ENCODE data around the gene CHMP1B.

The CHMP1B gene

GRCh38 chr18:11865071-11865470, 13.9 kb downstream of the CHMP1B start:
- Histone ChIP-seq H3K27me3 (replicated peaks; ENCODE audit: control insufficient read depth, insufficient read depth, low read length, poor library complexity, severe bottlenecking) (no peaks in the 10 kb centered on the region), H3K27ac (ENCODE audit: insufficient read depth, low read length, poor library complexity, severe bottlenecking) (no peak overlapping the region), H3K4me1 (ENCODE audit: control insufficient read depth, insufficient read depth, low read length, poor library complexity, severe bottlenecking) (no peaks in the 10 kb centered on the region), H3K9me3 (ENCODE audit: control insufficient read depth, low read length) (no peaks in the 10 kb centered on the region), H3K36me3 (ENCODE audit: control insufficient read depth, insufficient read depth, low read length) (no peaks in the 10 kb centered on the region), H3K4me3 (ENCODE audit: insufficient read depth, low read depth, low read length, poor library complexity, severe bottlenecking) (no peak overlapping the region)
- DNase-seq: no peak

- no peak overlapping the region for H3K27ac ChIP-seq (ENCODE audit: insufficient read depth, low read length, poor library complexity, severe bottlenecking)
Observed at GRCh38 chr18:11866329-11866728, 15.1 kb downstream of the CHMP1B start.

GRCh38 chr18:11866764-11867163, 15.6 kb downstream of the CHMP1B start:
- Histone ChIP-seq H3K9me3 (ENCODE audit: control insufficient read depth, low read length) (no peaks in the 10 kb centered on the region), H3K4me1 (ENCODE audit: control insufficient read depth, insufficient read depth, low read length, poor library complexity, severe bottlenecking) (no peaks in the 10 kb centered on the region), H3K27me3 (replicated peaks; ENCODE audit: control insufficient read depth, insufficient read depth, low read length, poor library complexity, severe bottlenecking) (no peaks in the 10 kb centered on the region), H3K27ac (ENCODE audit: insufficient read depth, low read length, poor library complexity, severe bottlenecking) (no peak overlapping the region), H3K36me3 (ENCODE audit: control insufficient read depth, insufficient read depth, low read length) (no peaks in the 10 kb centered on the region), H3K4me3 (ENCODE audit: insufficient read depth, low read depth, low read length, poor library complexity, severe bottlenecking) (no peak overlapping the region)
- no peak for DNase-seq

More at GRCh38 chr18:11866329-11866728, 15.1 kb downstream of the CHMP1B start:
- Histone ChIP-seq H3K27me3 (replicated peaks; ENCODE audit: control insufficient read depth, insufficient read depth, low read length, poor library complexity, severe bottlenecking) (no peaks in the 10 kb centered on the region), H3K9me3 (ENCODE audit: control insufficient read depth, low read length) (no peaks in the 10 kb centered on the region), H3K36me3 (ENCODE audit: control insufficient read depth, insufficient read depth, low read length) (no peaks in the 10 kb centered on the region), H3K4me1 (ENCODE audit: control insufficient read depth, insufficient read depth, low read length, poor library complexity, severe bottlenecking) (no peaks in the 10 kb centered on the region), H3K4me3 (ENCODE audit: insufficient read depth, low read depth, low read length, poor library complexity, severe bottlenecking) (no peak overlapping the region)
- DNase-seq: no peak

- no peaks in the 10 kb centered on the region for H3K4me1 ChIP-seq (ENCODE audit: control insufficient read depth, insufficient read depth, low read length, poor library complexity, severe bottlenecking)
- no peaks in the 10 kb centered on the region for H3K36me3 ChIP-seq (ENCODE audit: control insufficient read depth, insufficient read depth, low read length)
- H3K9me3 ChIP-seq (ENCODE audit: control insufficient read depth, low read length): no peaks in the 10 kb centered on the region
- no peaks in the 10 kb centered on the region for H3K27me3 ChIP-seq (replicated peaks; ENCODE audit: control insufficient read depth, insufficient read depth, low read length, poor library complexity, severe bottlenecking)
- no peak for DNase-seq
- no peak overlapping the region for H3K27ac ChIP-seq (ENCODE audit: insufficient read depth, low read length, poor library complexity, severe bottlenecking)
- H3K4me3 ChIP-seq (ENCODE audit: insufficient read depth, low read depth, low read length, poor library complexity, severe bottlenecking): no peak overlapping the region
Observed at GRCh38 chr18:11868230-11868629, 17.0 kb downstream of the CHMP1B start.

GRCh38 chr18:11871501-11871900, 20.3 kb downstream of the CHMP1B start:
- Histone ChIP-seq H3K36me3 (ENCODE audit: control insufficient read depth, insufficient read depth, low read length) (no peaks in the 10 kb centered on the region), H3K27me3 (replicated peaks; ENCODE audit: control insufficient read depth, insufficient read depth, low read length, poor library complexity, severe bottlenecking) (no peaks in the 10 kb centered on the region), H3K9me3 (ENCODE audit: control insufficient read depth, low read length) (no peaks in the 10 kb centered on the region), H3K27ac (ENCODE audit: insufficient read depth, low read length, poor library complexity, severe bottlenecking) (no peak overlapping the region), H3K4me1 (ENCODE audit: control insufficient read depth, insufficient read depth, low read length, poor library complexity, severe bottlenecking) (no peaks in the 10 kb centered on the region), H3K4me3 (ENCODE audit: insufficient read depth, low read depth, low read length, poor library complexity, severe bottlenecking) (no peak overlapping the region)
- DNase-seq: no peak

GRCh38 chr18:11872479-11873136, 21.4 kb downstream of the CHMP1B start:
- Histone ChIP-seq H3K9me3 (ENCODE audit: control insufficient read depth, low read length) (no peaks in the 10 kb centered on the region), H3K4me3 (ENCODE audit: insufficient read depth, low read depth, low read length, poor library complexity, severe bottlenecking) (no peak overlapping the region), H3K4me1 (ENCODE audit: control insufficient read depth, insufficient read depth, low read length, poor library complexity, severe bottlenecking) (no peaks in the 10 kb centered on the region), H3K27ac (ENCODE audit: insufficient read depth, low read length, poor library complexity, severe bottlenecking) (no peak overlapping the region), H3K27me3 (replicated peaks; ENCODE audit: control insufficient read depth, insufficient read depth, low read length, poor library complexity, severe bottlenecking) (no peaks in the 10 kb centered on the region), H3K36me3 (ENCODE audit: control insufficient read depth, insufficient read depth, low read length) (no peaks in the 10 kb centered on the region)
- no peak for DNase-seq

GRCh38 chr18:11873670-11874340, 22.6 kb downstream of the CHMP1B start:
- no peak overlapping the region for H3K4me3 ChIP-seq (ENCODE audit: insufficient read depth, low read depth, low read length, poor library complexity, severe bottlenecking)
- H3K9me3 ChIP-seq (ENCODE audit: control insufficient read depth, low read length): no peaks in the 10 kb centered on the region
- no peaks in the 10 kb centered on the region for H3K27me3 ChIP-seq (replicated peaks; ENCODE audit: control insufficient read depth, insufficient read depth, low read length, poor library complexity, severe bottlenecking)
- no peak overlapping the region for H3K27ac ChIP-seq (ENCODE audit: insufficient read depth, low read length, poor library complexity, severe bottlenecking)
- DNase-seq: no peak
- no peaks in the 10 kb centered on the region for H3K36me3 ChIP-seq (ENCODE audit: control insufficient read depth, insufficient read depth, low read length)
- H3K4me1 ChIP-seq (ENCODE audit: control insufficient read depth, insufficient read depth, low read length, poor library complexity, severe bottlenecking): no peaks in the 10 kb centered on the region

GRCh38 chr18:11874676-11875075, 23.5 kb downstream of the CHMP1B start:
- no peaks in the 10 kb centered on the region for H3K27me3 ChIP-seq (replicated peaks; ENCODE audit: control insufficient read depth, insufficient read depth, low read length, poor library complexity, severe bottlenecking)
- H3K9me3 ChIP-seq (ENCODE audit: control insufficient read depth, low read length): no peaks in the 10 kb centered on the region
- no peak overlapping the region for H3K4me3 ChIP-seq (ENCODE audit: insufficient read depth, low read depth, low read length, poor library complexity, severe bottlenecking)
- DNase-seq: no peak
- no peaks in the 10 kb centered on the region for H3K36me3 ChIP-seq (ENCODE audit: control insufficient read depth, insufficient read depth, low read length)
- H3K27ac ChIP-seq (ENCODE audit: insufficient read depth, low read length, poor library complexity, severe bottlenecking): no peak overlapping the region
- H3K4me1 ChIP-seq (ENCODE audit: control insufficient read depth, insufficient read depth, low read length, poor library complexity, severe bottlenecking): no peaks in the 10 kb centered on the region

- no peak overlapping the region for H3K4me3 ChIP-seq (ENCODE audit: insufficient read depth, low read depth, low read length, poor library complexity, severe bottlenecking)
- no peaks in the 10 kb centered on the region for H3K4me1 ChIP-seq (ENCODE audit: control insufficient read depth, insufficient read depth, low read length, poor library complexity, severe bottlenecking)
- no peaks in the 10 kb centered on the region for H3K27me3 ChIP-seq (replicated peaks; ENCODE audit: control insufficient read depth, insufficient read depth, low read length, poor library complexity, severe bottlenecking)
- DNase-seq: no peak
- H3K9me3 ChIP-seq (ENCODE audit: control insufficient read depth, low read length): no peaks in the 10 kb centered on the region
- no peaks in the 10 kb centered on the region for H3K36me3 ChIP-seq (ENCODE audit: control insufficient read depth, insufficient read depth, low read length)
- H3K27ac ChIP-seq (ENCODE audit: insufficient read depth, low read length, poor library complexity, severe bottlenecking): no peak overlapping the region
Observed at GRCh38 chr18:11877497-11878135, 26.4 kb downstream of the CHMP1B start.

GRCh38 chr18:11880586-11881304, 29.5 kb downstream of the CHMP1B start:
- peaks cover 20% of the 10 kb centered on the region for H3K36me3 ChIP-seq (ENCODE audit: control insufficient read depth, insufficient read depth, low read length)
- H3K4me1 ChIP-seq (ENCODE audit: control insufficient read depth, insufficient read depth, low read length, poor library complexity, severe bottlenecking): no peaks in the 10 kb centered on the region
- H3K27me3 ChIP-seq (replicated peaks; ENCODE audit: control insufficient read depth, insufficient read depth, low read length, poor library complexity, severe bottlenecking): no peaks in the 10 kb centered on the region
- no peak overlapping the region for H3K4me3 ChIP-seq (ENCODE audit: insufficient read depth, low read depth, low read length, poor library complexity, severe bottlenecking)
- no peaks in the 10 kb centered on the region for H3K9me3 ChIP-seq (ENCODE audit: control insufficient read depth, low read length)
- no peak for DNase-seq
- no peak overlapping the region for H3K27ac ChIP-seq (ENCODE audit: insufficient read depth, low read length, poor library complexity, severe bottlenecking)

All from effector memory CD4-positive, alpha-beta T cell (primary cell).